Measurements from ENCODE around the gene STAM2. TPM values are rescaled to one million over a fixed set of nuclear protein-coding genes. Genes with fewer than 3 reads are reported as not detected.
A peak's percentile ranks its signal among the peaks of the same experiment; 100 is the strongest.

Gene STAM2
- total RNA-seq, 1 experiment from 2014 or later: 31.0 TPM

- Histone ChIP-seq H3K27me3 (ENCODE audit: low read length) (no peaks in the 10 kb centered on the region), H3K36me3 (ENCODE audit: insufficient read depth, low read length) (no peaks in the 10 kb centered on the region), H3K4me1 (ENCODE audit: low read length) (peaks cover 12% of the 10 kb centered on the region), H2AFZ (ENCODE audit: low read length) (no peak overlapping the region), H4K20me1 (ENCODE audit: insufficient read depth, low read depth, low read length) (no peaks in the 10 kb centered on the region), H3K9me3 (ENCODE audit: low read length) (no peaks in the 10 kb centered on the region), H3K9me2 (replicated peaks; ENCODE audit: insufficient read depth, low read length) (no peaks in the 10 kb centered on the region), H3K27ac (ENCODE audit: low read length) (peak overlapping the region; percentile 48; the same call in 1 of the 2 replicates), H3K79me2 (ENCODE audit: low read length) (no peaks in the 10 kb centered on the region), H3K4me2 (ENCODE audit: low read depth, low read length, poor library complexity, severe bottlenecking) (peak overlapping the region; percentile 44), H3K4me3 (ENCODE audit: low read length) (no peak overlapping the region), H3K9ac (ENCODE audit: low read length) (no peak overlapping the region)
- no peak for DNase-seq
Measured at GRCh38 chr2:152071518-152071917, 104.0 kb downstream of the STAM2 start.

- H3K9me3 ChIP-seq (ENCODE audit: low read length): no peaks in the 10 kb centered on the region
- peak overlapping the region; percentile 48; the same call in 1 of the 2 replicates for H3K27ac ChIP-seq (ENCODE audit: low read length)
- H3K27me3 ChIP-seq (ENCODE audit: low read length): no peaks in the 10 kb centered on the region
- peak overlapping the region; percentile 44 for H3K4me2 ChIP-seq (ENCODE audit: low read depth, low read length, poor library complexity, severe bottlenecking)
- no peaks in the 10 kb centered on the region for H4K20me1 ChIP-seq (ENCODE audit: insufficient read depth, low read depth, low read length)
- peak overlapping the region; percentile 58 for H2AFZ ChIP-seq (ENCODE audit: low read length)
- DNase-seq: peak; percentile 70
- H3K79me2 ChIP-seq (ENCODE audit: low read length): no peaks in the 10 kb centered on the region
- H3K9ac ChIP-seq (ENCODE audit: low read length): no peak overlapping the region
- no peaks in the 10 kb centered on the region for H3K36me3 ChIP-seq (ENCODE audit: insufficient read depth, low read length)
- H3K4me1 ChIP-seq (ENCODE audit: low read length): peaks cover 12% of the 10 kb centered on the region
- H3K9me2 ChIP-seq (replicated peaks; ENCODE audit: insufficient read depth, low read length): no peaks in the 10 kb centered on the region
- H3K4me3 ChIP-seq (ENCODE audit: low read length): no peak overlapping the region
Measured at GRCh38 chr2:152071092-152071491, 104.5 kb downstream of the STAM2 start.

GRCh38 chr2:152068226-152068625, 107.3 kb downstream of the STAM2 start:
- H4K20me1 ChIP-seq (ENCODE audit: insufficient read depth, low read depth, low read length): no peaks in the 10 kb centered on the region
- no peaks in the 10 kb centered on the region for H3K79me2 ChIP-seq (ENCODE audit: low read length)
- no peak overlapping the region for H3K9ac ChIP-seq (ENCODE audit: low read length)
- no peaks in the 10 kb centered on the region for H3K27me3 ChIP-seq (ENCODE audit: low read length)
- no peak overlapping the region for H2AFZ ChIP-seq (ENCODE audit: low read length)
- no peaks in the 10 kb centered on the region for H3K9me3 ChIP-seq (ENCODE audit: low read length)
- H3K36me3 ChIP-seq (ENCODE audit: insufficient read depth, low read length): no peaks in the 10 kb centered on the region
- H3K27ac ChIP-seq (ENCODE audit: low read length): no peak overlapping the region
- no peaks in the 10 kb centered on the region for H3K9me2 ChIP-seq (replicated peaks; ENCODE audit: insufficient read depth, low read length)
- H3K4me1 ChIP-seq (ENCODE audit: low read length): peaks cover 12% of the 10 kb centered on the region
- no peak overlapping the region for H3K4me2 ChIP-seq (ENCODE audit: low read depth, low read length, poor library complexity, severe bottlenecking)
- H3K4me3 ChIP-seq (ENCODE audit: low read length): no peak overlapping the region
- DNase-seq: no peak

- Histone ChIP-seq H3K9me3 (ENCODE audit: low read length) (no peaks in the 10 kb centered on the region), H3K27ac (ENCODE audit: low read length) (no peak overlapping the region), H3K4me2 (ENCODE audit: low read depth, low read length, poor library complexity, severe bottlenecking) (no peak overlapping the region)
Measured at GRCh38 chr2:152067823-152068222, 107.7 kb downstream of the STAM2 start.

More at GRCh38 chr2:152067823-152068222, 107.7 kb downstream of the STAM2 start:
- Histone ChIP-seq H3K27me3 (ENCODE audit: low read length) (no peaks in the 10 kb centered on the region), H3K9ac (ENCODE audit: low read length) (no peak overlapping the region), H4K20me1 (ENCODE audit: insufficient read depth, low read depth, low read length) (no peaks in the 10 kb centered on the region), H3K9me2 (replicated peaks; ENCODE audit: insufficient read depth, low read length) (no peaks in the 10 kb centered on the region), H3K79me2 (ENCODE audit: low read length) (no peaks in the 10 kb centered on the region), H3K4me3 (ENCODE audit: low read length) (no peak overlapping the region), H3K36me3 (ENCODE audit: insufficient read depth, low read length) (no peaks in the 10 kb centered on the region), H2AFZ (ENCODE audit: low read length) (no peak overlapping the region), H3K4me1 (ENCODE audit: low read length) (peaks cover 12% of the 10 kb centered on the region)
- no peak for DNase-seq

Small RNAs within 50 kb of the gene (small RNA-seq; reads per million reads assigned to genes)
- gene RPL30P2: 0.40 reads per million, percentile 3 among the genes with 10 or more reads in this experiment

Other genes starting within 250 kb of the STAM2 start
- 0.11 and 0.22 TPM in 2 replicates for gene CACNB4, start 76.7 kb downstream of the STAM2 start, total RNA-seq (2014; rRNA removed; shearing (Covaris generic); ENCODE audit: low replicate concordance)
- gene FMNL2, start 159.4 kb upstream of the STAM2 start, total RNA-seq (2014; rRNA removed; shearing (Covaris generic); ENCODE audit: low replicate concordance): 2.8 and 3.2 TPM in 2 replicates